Liver (tissue), 3 donors: ENCODE measurements around the gene NLGN1.

ENCODE experiments used
- ATF3 ChIP-seq: IDR thresholded peaks from 2 replicates; pipeline ENCODE4 v1.6.1; 2016; ENCODE audit warnings: antibody characterized with exemption
- CTCF ChIP-seq: fragments of 150-350 bp; IDR thresholded peaks from 2 replicates; pipeline ENCODE4 v1.5.1; 2017; ENCODE audit warnings: improper control_type of control experiment, low read depth, low read length; ENCODE audit not compliant: missing input control
- RAD21 ChIP-seq, 2 donors: IDR thresholded peaks; 2 replicates each; pipeline ENCODE4 v1.6.1; 2016; ENCODE audit warnings: antibody characterized with exemption in 2 of 2, mild to moderate bottlenecking in 2 of 2
- donor health status: healthy.
- donor health status: healthy.

GRCh38 chr3:173586166-173586565 lies 188.6 kb downstream of the NLGN1 start:
- TF ChIP-seq CTCF: no peak
- no peak for TF ChIP-seq ATF3
- TF ChIP-seq RAD21 (IDR thresholded peaks at IDR 0.05): no peak
